ENCODE measurements around the gene MYO18B. TPM values are rescaled to one million over a fixed set of nuclear protein-coding genes. Genes with fewer than 3 reads are reported as not detected.

The MYO18B gene
- total RNA-seq, 2 experiments from 2014 or later = 0.11 to 0.22 TPM

- H3K4me3 ChIP-seq (ENCODE audit: low read length) = no peak overlapping the region
- no peaks in the 10 kb centered on the region for H3K27me3 ChIP-seq (ENCODE audit: control insufficient read depth in 1 of 2, insufficient read depth in 2 of 2, low read length in 2 of 2)
- ATAC-seq (ENCODE audit: poor library complexity) (no peak), DNase-seq (no peak)
- H3K27me3 Mint-ChIP-seq = peaks cover 33% of the 10 kb centered on the region
- no peaks in the 10 kb centered on the region for H3K9me3 Mint-ChIP-seq
- H3K4me3 Mint-ChIP-seq = no peak overlapping the region
- no peaks in the 10 kb centered on the region for H3K4me1 ChIP-seq (ENCODE audit: insufficient read depth, low read length)
- no peaks in the 10 kb centered on the region for H3K36me3 ChIP-seq (ENCODE audit: insufficient read depth, low read length)
- no peaks in the 10 kb centered on the region for H3K36me3 Mint-ChIP-seq (ENCODE audit: low read depth)
- H3K9me3 ChIP-seq (ENCODE audit: control insufficient read depth in 1 of 2, insufficient read depth in 1 of 2, low read length in 2 of 2) = no peaks in the 10 kb centered on the region
- no peak for TF ChIP-seq CTCF (IDR thresholded peaks at IDR 0.05)
- intact Hi-C loops (cut with DNase I, micrococcal nuclease) = no loop called here
- ChIA-PET CTCF (no interaction called here), POLR2A (no interaction called here)
- H3K27ac Mint-ChIP-seq = no peak overlapping the region
- no peak overlapping the region for H3K27ac ChIP-seq (ENCODE audit: low read depth in 1 of 2, low read length in 2 of 2)
- H3K4me1 Mint-ChIP-seq (ENCODE audit: low read depth) = no peaks in the 10 kb centered on the region
Measured at GRCh38 chr22:25883482-25884033, 141.6 kb downstream of the MYO18B start.

DNA sequence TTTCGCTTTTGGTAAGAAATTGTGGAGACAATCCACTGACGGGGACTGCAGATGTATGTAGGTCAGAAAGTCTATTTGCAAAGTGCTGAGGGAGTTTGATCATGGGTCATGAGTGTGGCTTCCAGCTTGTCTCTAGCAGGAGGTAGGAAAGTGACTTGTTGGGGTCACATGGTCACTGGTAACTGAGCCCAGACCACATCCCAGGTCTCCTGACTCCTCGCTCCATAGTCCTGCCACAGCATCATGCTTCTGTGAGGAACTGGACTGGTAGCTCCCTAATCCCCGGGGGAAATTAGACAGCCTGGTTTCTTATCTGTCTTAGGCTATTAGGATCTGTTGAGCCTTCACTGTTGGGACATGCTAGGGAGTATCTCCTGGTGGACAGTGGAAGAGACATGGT is 142.1 kb downstream of the MYO18B start:
- CTCF ChIA-PET = no interaction called here
- Mint-ChIP-seq H3K9me3 (no peaks in the 10 kb centered on the region), H3K27ac (no peak overlapping the region), H3K27me3 (peaks cover 35% of the 10 kb centered on the region), H3K4me1 (ENCODE audit: low read depth) (no peaks in the 10 kb centered on the region), H3K4me3 (no peak overlapping the region), H3K36me3 (ENCODE audit: low read depth) (no peaks in the 10 kb centered on the region)
- TF ChIP-seq CTCF (IDR thresholded peaks at IDR 0.05) = no peak
- DNase-seq (no peak), ATAC-seq (ENCODE audit: poor library complexity) (no peak)
- Histone ChIP-seq H3K4me1 (ENCODE audit: insufficient read depth, low read length) (no peaks in the 10 kb centered on the region), H3K27me3 (ENCODE audit: control insufficient read depth in 1 of 2, insufficient read depth in 2 of 2, low read length in 2 of 2) (no peaks in the 10 kb centered on the region), H3K27ac (ENCODE audit: low read depth in 1 of 2, low read length in 2 of 2) (no peak overlapping the region), H3K36me3 (ENCODE audit: insufficient read depth, low read length) (no peaks in the 10 kb centered on the region), H3K9me3 (ENCODE audit: control insufficient read depth in 1 of 2, insufficient read depth in 1 of 2, low read length in 2 of 2) (no peaks in the 10 kb centered on the region), H3K4me3 (ENCODE audit: low read length) (no peak overlapping the region)
- intact Hi-C loops (cut with DNase I, micrococcal nuclease) = no loop called here
- POLR2A ChIA-PET = no interaction called here

DNA sequence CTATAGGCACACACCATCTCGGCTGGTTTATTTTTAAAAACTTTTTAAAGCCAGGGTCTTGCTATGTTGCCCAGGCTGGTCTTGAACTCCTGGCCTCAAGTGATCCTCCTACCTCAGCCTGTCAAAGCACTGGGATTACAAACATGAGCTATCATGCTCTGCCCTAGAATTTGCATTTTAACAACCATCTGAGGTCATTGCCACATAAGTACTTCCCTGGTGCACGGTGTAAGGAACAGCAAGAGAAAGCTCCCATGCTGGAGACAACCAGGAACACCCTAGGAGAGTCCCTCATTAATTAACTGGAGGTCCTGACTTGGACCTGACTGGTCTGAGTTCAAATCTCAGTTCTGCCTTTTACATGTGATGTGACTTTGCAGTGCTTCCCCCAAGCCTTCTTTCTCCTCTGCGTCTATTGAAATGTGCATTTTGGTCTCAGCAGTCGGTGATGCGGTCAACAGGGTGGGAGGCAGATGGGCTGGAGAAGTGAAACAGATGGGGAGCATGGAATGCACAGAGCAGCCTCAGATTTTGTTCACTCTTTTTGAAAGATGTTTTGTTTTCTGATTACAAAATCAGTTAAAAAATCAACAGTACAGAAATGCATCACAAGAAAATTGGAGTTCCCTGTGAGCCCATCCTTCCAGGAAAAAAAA is 146.5 kb downstream of the MYO18B start:
- Mint-ChIP-seq H3K4me1 (ENCODE audit: low read depth) (no peaks in the 10 kb centered on the region), H3K4me3 (no peak overlapping the region), H3K27me3 (peaks cover 41% of the 10 kb centered on the region), H3K27ac (no peak overlapping the region), H3K36me3 (ENCODE audit: low read depth) (no peaks in the 10 kb centered on the region), H3K9me3 (no peaks in the 10 kb centered on the region)
- peaks cover 0 to 3% of the 10 kb centered on the region in 2 experiments for H3K9me3 ChIP-seq (ENCODE audit: control insufficient read depth in 1 of 2, insufficient read depth in 1 of 2, low read length in 2 of 2)
- DNase-seq (no peak), ATAC-seq (ENCODE audit: poor library complexity) (no peak)
- TF ChIP-seq CTCF (IDR thresholded peaks at IDR 0.05) = no peak
- peaks cover 0 to 4% of the 10 kb centered on the region in 2 experiments for H3K27me3 ChIP-seq (ENCODE audit: control insufficient read depth in 1 of 2, insufficient read depth in 2 of 2, low read length in 2 of 2)
- H3K4me3 ChIP-seq (ENCODE audit: low read length) = no peak overlapping the region
- intact Hi-C loops (cut with DNase I, micrococcal nuclease) = no loop called here
- H3K27ac ChIP-seq (ENCODE audit: low read depth in 1 of 2, low read length in 2 of 2) = no peak overlapping the region
- H3K4me1 ChIP-seq (ENCODE audit: insufficient read depth, low read length) = no peaks in the 10 kb centered on the region
- ChIA-PET CTCF (no interaction called here), POLR2A (no interaction called here)
- H3K36me3 ChIP-seq (ENCODE audit: insufficient read depth, low read length) = no peaks in the 10 kb centered on the region

Data from CD4-positive, alpha-beta T cell (primary cell).